HG03097 (cell line): ENCODE data around the gene MMP7.

ENCODE experiments used
- ATAC-seq: cut with Tn5 transposase; IDR thresholded peaks from one replicate; pipeline ENCODE4 v1.9.1; 2021; ENCODE audit not compliant: unreplicated experiment, low FRiP score

The MMP7 gene

GRCh38 chr11:102530558-102530957 lies at the start of gene MMP7:
TSS of gene MMP7 (minus strand) at chr11:102530747. CDS start at chr11:102530700, 47 bp downstream.
- no peak for ATAC-seq

- ATAC-seq: no peak
Observed at GRCh38 chr11:102577723-102578122, 47.2 kb upstream of the MMP7 start.

- no peak for ATAC-seq
Observed at GRCh38 chr11:102577182-102577581, 46.6 kb upstream of the MMP7 start.

GRCh38 chr11:102576350-102576749 lies 45.8 kb upstream of the MMP7 start:
- no peak for ATAC-seq

GRCh38 chr11:102575012-102575411 lies 44.5 kb upstream of the MMP7 start:
- no peak for ATAC-seq

GRCh38 chr11:102573851-102574250 lies 43.3 kb upstream of the MMP7 start:
- no peak for ATAC-seq

GRCh38 chr11:102572554-102573220 lies 42.1 kb upstream of the MMP7 start:
- no peak for ATAC-seq

- ATAC-seq: no peak
Observed at GRCh38 chr11:102568851-102569250, 38.3 kb upstream of the MMP7 start.

GRCh38 chr11:102566112-102566511 lies 35.6 kb upstream of the MMP7 start:
- ATAC-seq: no peak

- ATAC-seq: peak; percentile 66
Observed at GRCh38 chr11:102564110-102564509, 33.6 kb upstream of the MMP7 start.

GRCh38 chr11:102561636-102562035 lies 31.1 kb upstream of the MMP7 start:
- ATAC-seq: no peak

GRCh38 chr11:102560555-102561011 lies 30.0 kb upstream of the MMP7 start:
- peak; percentile 73 for ATAC-seq

GRCh38 chr11:102559839-102560238 lies 29.3 kb upstream of the MMP7 start:
- peak; percentile 42 for ATAC-seq

- no peak for ATAC-seq
Observed at GRCh38 chr11:102555091-102555490, 24.5 kb upstream of the MMP7 start.

GRCh38 chr11:102553835-102554282 lies 23.3 kb upstream of the MMP7 start:
- peak; percentile 62 for ATAC-seq

- ATAC-seq: no peak
Observed at GRCh38 chr11:102552447-102553194, 22.1 kb upstream of the MMP7 start.

GRCh38 chr11:102552020-102552419 lies 21.5 kb upstream of the MMP7 start:
- ATAC-seq: no peak

GRCh38 chr11:102551169-102551781 lies 20.7 kb upstream of the MMP7 start:
- ATAC-seq: no peak

GRCh38 chr11:102546923-102547471 lies 16.4 kb upstream of the MMP7 start:
- peak; percentile 80 for ATAC-seq

- no peak for ATAC-seq
Observed at GRCh38 chr11:102546427-102546826, 15.9 kb upstream of the MMP7 start.

GRCh38 chr11:102545701-102546100 lies 15.2 kb upstream of the MMP7 start:
- no peak for ATAC-seq
